Activated CD4-positive, CD25-positive, alpha-beta regulatory T cell treated with anti-CD3 and anti-CD28 coated beads, Interleukin-2, amount 50 U/mL, for 16 hours (primary cell): Measurements from ENCODE around the gene DMRTA2.

ENCODE experiments used
- DNase-seq: peaks from one replicate; pipeline ENCODE4 v3.0.0-alpha.2; 2020; ENCODE audit warnings: low read depth, low spot score

The DMRTA2 gene

GRCh38 chr1:50424045-50424883 lies 1.0 kb upstream of the DMRTA2 start:
- DNase-seq = no peak

- DNase-seq = no peak
Measured at GRCh38 chr1:50423670-50424000, 392 bp upstream of the DMRTA2 start.

- no peak for DNase-seq
Measured at GRCh38 chr1:50422675-50422945, 633 bp downstream of the DMRTA2 start.

- no peak for DNase-seq
Measured at GRCh38 chr1:50421768-50422674, 1.2 kb downstream of the DMRTA2 start.

GRCh38 chr1:50421366-50421748 lies 1.9 kb downstream of the DMRTA2 start:
- DNase-seq = no peak

- DNase-seq = no peak
Measured at GRCh38 chr1:50420689-50421365, 2.4 kb downstream of the DMRTA2 start.

- no peak for DNase-seq
Measured at GRCh38 chr1:50419907-50420677, 3.2 kb downstream of the DMRTA2 start.

GRCh38 chr1:50419192-50419906 lies 3.9 kb downstream of the DMRTA2 start:
- DNase-seq = no peak

- no peak for DNase-seq
Measured at GRCh38 chr1:50418600-50419109, 4.6 kb downstream of the DMRTA2 start.

- DNase-seq = no peak
Measured at GRCh38 chr1:50417946-50418599, 5.2 kb downstream of the DMRTA2 start.

GRCh38 chr1:50417507-50417906 lies 5.7 kb downstream of the DMRTA2 start:
- no peak for DNase-seq

GRCh38 chr1:50416553-50417453 lies 6.4 kb downstream of the DMRTA2 start:
- no peak for DNase-seq

- no peak for DNase-seq
Measured at GRCh38 chr1:50416150-50416527, 7.1 kb downstream of the DMRTA2 start.

GRCh38 chr1:50415235-50416149 lies 7.8 kb downstream of the DMRTA2 start:
- no peak for DNase-seq

- DNase-seq = no peak
Measured at GRCh38 chr1:50414853-50415234, 8.4 kb downstream of the DMRTA2 start.

GRCh38 chr1:50412813-50413476 lies 10.3 kb downstream of the DMRTA2 start:
- no peak for DNase-seq

GRCh38 chr1:50405814-50406213 lies 17.4 kb downstream of the DMRTA2 start:
- DNase-seq = no peak
